HG02588 (cell line): ENCODE results near the gene SALL3.
"Not testable (repeated sequence)": the region's sequence is repeated elsewhere in the genome, so short reads cannot be mapped to it uniquely, and the experiment has no call there.

Experiments
- ATAC-seq: cut with Tn5 transposase; IDR thresholded peaks from one replicate; pipeline ENCODE4 v1.9.1; 2021; ENCODE audit warnings: mild to moderate bottlenecking, moderate library complexity; ENCODE audit not compliant: unreplicated experiment

SALL3 gene

GRCh38 chr18:78979730-78980278 is at the start of gene SALL3:
Gene SALL3, plus strand, starts transcription at chr18:78979818. Its CDS starts 457 bp downstream, at chr18:78980275.
- ATAC-seq = no peak

GRCh38 chr18:78932281-78932680 is 47.3 kb upstream of the SALL3 start:
- ATAC-seq = no peak

- ATAC-seq = no peak
Measured at GRCh38 chr18:78934003-78934402, 45.6 kb upstream of the SALL3 start.

GRCh38 chr18:78934551-78935225 is 44.9 kb upstream of the SALL3 start:
- ATAC-seq = no peak

GRCh38 chr18:78935406-78935805 is 44.2 kb upstream of the SALL3 start:
- no peak for ATAC-seq

- no peak for ATAC-seq
Measured at GRCh38 chr18:78936251-78937005, 43.2 kb upstream of the SALL3 start.

GRCh38 chr18:78937166-78937565 is 42.5 kb upstream of the SALL3 start:
- ATAC-seq = no peak

GRCh38 chr18:78939105-78939504 is 40.5 kb upstream of the SALL3 start:
- no peak for ATAC-seq

- ATAC-seq = no peak
Measured at GRCh38 chr18:78939734-78940494, 39.7 kb upstream of the SALL3 start.

- ATAC-seq = not testable (repeated sequence)
Measured at GRCh38 chr18:78942236-78942635, 37.4 kb upstream of the SALL3 start.

GRCh38 chr18:78945628-78946027 is 34.0 kb upstream of the SALL3 start:
- ATAC-seq = no peak

- ATAC-seq = no peak
Measured at GRCh38 chr18:78947291-78947690, 32.3 kb upstream of the SALL3 start.

GRCh38 chr18:78948221-78948620 is 31.4 kb upstream of the SALL3 start:
- no peak for ATAC-seq

- ATAC-seq = no peak
Measured at GRCh38 chr18:78948707-78949106, 30.9 kb upstream of the SALL3 start.

- ATAC-seq = no peak
Measured at GRCh38 chr18:78949216-78949615, 30.4 kb upstream of the SALL3 start.

- no peak for ATAC-seq
Measured at GRCh38 chr18:78950386-78950785, 29.2 kb upstream of the SALL3 start.

GRCh38 chr18:78953566-78953965 is 26.1 kb upstream of the SALL3 start:
- ATAC-seq = no peak

- ATAC-seq = no peak
Measured at GRCh38 chr18:78955051-78955450, 24.6 kb upstream of the SALL3 start.

GRCh38 chr18:78957140-78957539 is 22.5 kb upstream of the SALL3 start:
- no peak for ATAC-seq

GRCh38 chr18:78960709-78961108 is 18.9 kb upstream of the SALL3 start:
- no peak for ATAC-seq

- ATAC-seq = no peak
Measured at GRCh38 chr18:78962098-78962497, 17.5 kb upstream of the SALL3 start.
